EL (cell line): ENCODE results near the gene KHDC3L.

Experiments
- DNase-seq: peaks from one replicate; pipeline ENCODE4 v3.0.0-alpha.2; 2016

The KHDC3L gene, protein sequence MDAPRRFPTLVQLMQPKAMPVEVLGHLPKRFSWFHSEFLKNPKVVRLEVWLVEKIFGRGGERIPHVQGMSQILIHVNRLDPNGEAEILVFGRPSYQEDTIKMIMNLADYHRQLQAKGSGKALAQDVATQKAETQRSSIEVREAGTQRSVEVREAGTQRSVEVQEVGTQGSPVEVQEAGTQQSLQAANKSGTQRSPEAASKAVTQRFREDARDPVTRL

DNA sequence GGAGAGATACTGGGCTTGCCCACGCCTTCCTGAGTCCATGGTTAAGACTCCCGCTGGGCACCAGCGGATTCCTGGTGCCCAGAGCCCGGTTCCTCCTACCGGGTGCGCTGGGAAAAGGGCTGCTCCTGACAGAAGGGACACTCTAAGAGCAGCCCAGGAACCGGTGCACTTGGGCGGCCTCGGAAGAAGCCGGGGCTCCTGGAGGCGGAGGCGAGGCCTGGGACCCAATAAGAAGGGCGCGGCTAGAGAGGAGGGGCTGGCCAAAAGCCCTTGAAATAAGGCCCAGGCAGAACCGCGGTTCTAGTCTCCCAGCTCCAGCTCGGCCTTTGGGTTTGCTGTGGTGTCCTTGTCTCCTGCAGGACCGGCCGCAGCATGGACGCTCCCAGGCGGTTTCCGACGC lies at the start of gene KHDC3L:
Gene KHDC3L (plus strand): TSS at position 301 of the 400 bp plus-strand sequence. CDS start 72 bp downstream, at position 373.
- no peak for DNase-seq

DNA sequence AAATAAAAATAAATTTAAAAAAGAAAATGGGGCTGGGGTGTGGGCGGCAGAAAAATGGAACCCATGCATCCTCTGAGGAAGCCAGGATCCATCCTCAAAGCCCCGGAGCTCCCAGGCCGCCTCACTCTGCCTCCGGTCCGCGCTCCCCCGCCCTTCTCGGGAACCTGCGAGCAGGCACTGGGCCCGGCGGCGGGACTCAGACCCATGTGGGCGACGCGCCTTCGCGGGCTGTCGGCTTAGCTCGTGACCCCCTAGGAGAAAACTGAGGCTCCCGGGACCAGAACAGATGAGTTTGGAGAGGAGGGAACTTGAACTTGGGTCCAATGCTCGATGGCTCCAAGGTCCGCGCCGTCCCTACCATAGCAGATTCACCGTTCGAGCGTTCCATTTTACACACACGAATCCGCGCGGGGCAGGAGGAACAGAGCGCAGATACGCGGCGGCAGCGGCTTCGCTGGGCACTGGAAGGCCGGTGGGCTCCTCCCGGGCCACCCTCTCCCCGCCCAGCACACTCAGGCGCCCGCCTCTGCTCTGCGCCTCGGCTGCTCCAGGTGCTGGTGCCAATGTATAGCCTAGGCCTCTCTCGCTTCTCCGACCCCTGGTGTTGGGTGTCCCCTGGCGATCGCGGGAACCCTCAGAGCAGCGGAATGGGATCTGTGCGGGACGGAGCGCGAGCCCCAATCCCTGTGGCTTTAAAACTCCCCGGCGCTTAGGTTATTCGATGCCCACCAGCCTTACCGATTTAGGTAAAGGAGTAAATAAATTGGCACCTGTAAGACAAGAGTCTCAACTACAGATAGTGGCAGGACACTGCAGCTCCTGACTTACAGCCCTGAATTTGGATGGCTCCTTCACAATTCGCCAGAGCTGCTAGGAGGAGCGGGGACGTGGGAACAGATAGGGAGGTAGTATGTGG lies 47.6 kb upstream of the KHDC3L start:
- DNase-seq, result no peak

DNA sequence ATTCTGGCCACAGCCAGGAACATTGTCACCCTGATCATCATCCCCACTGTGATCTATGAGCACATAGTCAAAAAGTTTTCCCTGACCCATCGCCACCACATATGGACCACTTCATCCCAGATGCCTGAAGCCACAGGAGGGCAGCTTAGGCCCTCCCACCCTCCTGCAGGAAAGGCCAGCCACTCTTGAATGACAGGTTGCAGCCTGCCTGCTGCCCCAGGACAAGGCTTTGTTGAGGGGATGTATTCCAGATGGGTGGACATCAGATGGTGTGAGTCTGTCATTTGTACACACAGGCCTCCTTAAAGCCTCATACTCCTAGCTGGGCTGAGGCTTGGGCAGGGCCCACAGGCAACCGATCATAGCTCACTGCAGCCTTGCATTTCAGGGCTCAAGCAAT lies 39.1 kb upstream of the KHDC3L start:
- no peak for DNase-seq

DNA sequence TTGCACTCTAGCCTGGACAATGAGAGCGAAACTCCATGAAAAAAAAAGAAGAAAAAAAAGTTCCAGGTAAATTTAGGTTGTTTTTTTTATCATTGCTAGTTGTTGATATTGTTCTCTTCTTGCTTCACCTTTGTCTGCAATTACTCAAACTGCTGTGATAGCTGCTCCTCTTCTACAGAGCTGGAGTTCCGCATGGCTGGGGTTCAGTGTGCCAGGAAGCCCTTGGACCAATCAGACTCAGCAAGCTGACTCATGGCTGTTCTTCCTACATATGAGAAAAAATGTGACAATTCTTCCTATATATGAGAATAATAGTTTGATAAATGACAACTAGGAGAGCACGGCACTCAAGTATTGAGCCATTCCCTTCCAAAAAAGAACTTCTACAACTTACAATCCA lies 36.8 kb upstream of the KHDC3L start:
- no peak for DNase-seq

DNA sequence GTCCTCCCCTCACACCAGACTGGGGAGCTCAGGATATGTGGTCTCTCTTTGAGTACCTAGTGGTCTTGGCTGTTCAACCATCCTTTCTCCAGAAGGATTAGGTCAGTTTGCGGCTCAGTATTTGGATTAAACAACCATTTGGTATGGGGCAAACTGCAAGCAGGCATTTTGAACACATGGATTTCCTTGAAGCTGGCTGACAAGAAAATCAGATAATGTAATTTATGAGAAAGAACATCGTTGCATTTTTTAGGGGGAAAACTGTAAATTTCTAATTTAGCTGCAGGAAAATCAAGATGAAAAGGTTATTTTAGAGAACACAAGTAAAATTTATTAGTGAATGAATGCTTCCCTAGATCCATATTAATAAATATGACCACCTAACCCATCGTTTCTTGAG lies 33.7 kb upstream of the KHDC3L start:
- DNase-seq, result no peak

DNA sequence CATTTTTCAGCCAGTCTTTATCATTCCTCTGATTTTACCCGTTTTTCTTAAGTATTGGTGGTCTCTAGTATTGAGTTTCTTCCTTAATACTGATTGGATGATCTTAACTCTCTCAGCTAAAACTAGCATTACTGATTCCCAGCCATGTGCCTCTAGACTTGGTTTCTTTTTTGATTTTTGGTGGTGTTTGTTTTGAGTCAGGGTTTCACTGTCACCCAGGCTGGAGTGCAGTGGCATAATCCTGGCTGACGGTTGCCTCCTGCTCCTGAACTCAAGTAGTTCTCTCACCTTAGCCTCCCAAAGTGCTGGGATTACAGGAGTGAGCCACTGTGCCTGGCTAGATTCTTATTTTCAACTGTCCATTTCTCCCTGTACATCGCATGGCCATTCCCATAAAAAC lies 33.3 kb upstream of the KHDC3L start:
- DNase-seq, result no peak

DNA sequence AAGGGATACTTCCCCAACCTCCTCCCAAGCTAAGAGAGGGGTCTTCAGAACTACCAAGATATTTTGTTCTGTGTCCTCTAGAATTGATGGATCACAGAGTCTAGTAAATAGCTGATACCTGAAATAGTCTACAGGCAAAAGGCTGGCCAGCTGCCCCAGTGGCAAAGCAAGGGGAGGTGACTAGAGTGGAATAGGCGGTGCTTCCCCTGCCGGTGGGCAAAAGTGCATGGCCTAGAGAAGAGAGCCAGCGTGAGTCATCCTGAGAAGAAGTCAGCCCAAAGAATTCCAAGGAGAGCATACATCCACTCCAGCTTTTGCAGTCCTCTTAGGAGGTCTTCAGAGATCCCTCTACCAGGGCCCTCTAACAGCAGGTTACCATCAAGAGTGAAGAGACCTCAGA lies 23.1 kb upstream of the KHDC3L start:
- DNase-seq, result peak; percentile 68

DNA sequence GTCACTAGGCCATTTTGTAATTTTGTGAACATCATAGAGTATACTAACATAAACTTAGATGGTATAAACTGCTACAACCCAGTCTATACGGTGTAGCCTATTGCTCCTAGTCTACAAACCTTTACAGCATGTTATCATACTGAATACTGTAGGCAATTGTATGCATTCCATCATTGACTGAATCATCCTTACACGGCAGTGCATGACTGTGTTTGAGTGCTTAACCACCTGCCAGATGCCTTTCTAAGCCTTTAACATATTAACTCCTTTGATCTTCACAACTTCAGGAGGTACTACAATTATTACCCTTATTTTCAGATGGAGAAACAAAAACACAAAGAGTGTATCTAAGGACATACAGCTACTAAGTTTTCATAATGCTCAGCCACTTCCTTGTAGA lies 22.4 kb upstream of the KHDC3L start:
- DNase-seq, result peak; percentile 42

DNA sequence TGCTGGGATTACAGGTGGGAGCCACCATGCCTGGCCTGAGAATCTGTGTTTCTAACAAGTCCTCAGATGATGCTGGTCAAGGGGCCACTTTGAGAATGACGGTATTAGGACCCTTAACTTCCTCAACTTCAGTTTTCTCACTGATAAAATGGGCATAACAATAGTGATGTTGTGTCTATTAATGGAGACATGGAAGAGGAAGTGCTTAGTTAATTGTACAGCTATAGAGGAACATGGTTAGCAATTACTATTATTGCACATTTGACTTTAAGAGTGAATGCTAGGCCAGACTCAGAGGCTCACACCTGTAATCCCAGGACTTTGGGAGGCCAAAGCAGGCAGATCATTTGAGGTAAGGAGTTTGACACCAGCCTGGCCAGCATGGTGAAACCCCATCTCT lies 21.1 kb upstream of the KHDC3L start:
- DNase-seq, result no peak

DNA sequence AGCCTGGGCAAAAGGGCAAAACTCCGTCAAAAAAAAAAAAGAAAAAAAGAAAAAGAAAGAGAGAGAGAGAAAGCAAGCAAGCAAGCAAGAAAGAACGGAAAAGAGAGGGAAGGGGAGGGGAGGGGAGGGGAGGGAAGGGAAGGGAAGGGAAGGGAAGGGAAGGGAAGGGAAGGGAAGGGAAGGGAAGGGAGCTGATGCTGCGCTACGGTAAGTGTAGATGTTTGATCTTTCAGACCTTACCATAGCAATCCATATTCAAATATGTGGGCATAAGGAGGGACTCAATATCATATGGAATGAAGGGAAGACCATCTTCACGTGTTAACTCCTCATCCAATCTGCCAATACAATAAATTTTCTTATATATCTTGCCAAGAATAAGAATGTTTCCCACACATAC lies 20.3 kb upstream of the KHDC3L start:
- DNase-seq, result no peak

DNA sequence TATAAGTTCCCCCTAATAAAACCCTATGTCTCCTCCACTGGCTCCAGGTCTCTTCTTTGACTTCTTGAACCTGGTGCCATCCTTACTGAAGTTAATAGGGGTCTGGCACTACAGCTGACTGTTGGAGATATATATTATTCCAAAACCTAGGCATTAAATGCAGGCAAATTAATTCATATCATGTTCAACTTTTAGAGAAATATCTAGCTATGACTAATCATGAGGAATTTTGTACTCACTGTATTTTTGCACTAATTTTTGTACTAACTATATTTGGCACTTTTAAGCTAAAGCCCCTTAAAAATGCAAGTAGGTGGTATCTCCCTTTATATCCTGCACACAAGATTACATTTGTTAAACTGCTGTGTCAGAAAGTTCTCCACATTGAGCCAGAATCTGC lies 19.3 kb upstream of the KHDC3L start:
- DNase-seq, result no peak

DNA sequence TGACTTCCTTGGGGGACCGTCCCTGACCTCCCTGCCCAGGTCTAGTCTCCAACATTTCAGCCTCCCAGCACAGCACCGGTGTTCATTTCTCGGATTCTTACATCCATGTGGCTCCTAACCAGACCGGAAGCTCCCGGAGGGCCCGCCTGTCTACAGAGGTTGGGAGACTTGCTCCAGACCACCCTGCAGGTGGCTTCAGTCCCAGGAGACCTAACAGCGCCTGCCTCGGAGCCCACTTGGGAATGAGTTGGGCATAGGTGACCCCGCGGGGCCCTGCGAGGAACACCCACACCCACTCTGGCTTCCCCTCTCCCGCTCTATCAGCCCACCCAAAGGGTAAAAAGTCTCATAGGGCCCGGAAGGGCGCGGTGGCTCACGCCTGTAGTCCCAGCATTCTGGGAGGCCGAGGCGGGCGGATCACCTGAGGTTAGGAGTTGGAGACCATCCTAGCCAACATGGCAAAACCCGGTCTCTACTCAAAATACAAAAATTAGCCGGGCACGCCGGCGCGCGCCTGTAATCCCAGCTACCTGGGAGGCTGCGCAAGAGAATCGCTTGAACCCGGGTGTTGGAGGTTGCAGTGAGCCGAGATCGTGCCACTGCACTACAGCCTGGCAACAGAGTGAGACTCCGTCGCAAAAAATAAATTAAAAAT lies 13.8 kb upstream of the KHDC3L start:
- DNase-seq, result no peak

DNA sequence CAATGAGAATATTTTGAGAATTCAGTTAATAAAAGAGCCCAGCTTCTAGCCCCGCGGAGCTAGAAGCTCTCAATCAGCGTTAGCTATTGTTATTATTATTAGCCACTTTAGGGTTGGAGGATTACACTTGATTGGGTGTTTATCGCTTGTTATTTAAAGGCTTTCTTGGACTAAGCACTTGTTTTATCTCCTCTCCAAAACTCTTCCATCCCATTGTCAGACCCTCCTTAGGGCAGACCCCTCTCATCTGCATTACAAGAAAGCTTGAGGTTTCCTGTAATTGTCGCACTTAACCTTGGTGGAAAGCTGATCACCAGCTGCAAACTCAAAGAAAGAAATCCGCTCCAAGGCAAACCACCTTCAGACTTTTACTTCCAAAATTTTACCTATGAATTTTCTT lies 13.1 kb upstream of the KHDC3L start:
- DNase-seq, result no peak

DNA sequence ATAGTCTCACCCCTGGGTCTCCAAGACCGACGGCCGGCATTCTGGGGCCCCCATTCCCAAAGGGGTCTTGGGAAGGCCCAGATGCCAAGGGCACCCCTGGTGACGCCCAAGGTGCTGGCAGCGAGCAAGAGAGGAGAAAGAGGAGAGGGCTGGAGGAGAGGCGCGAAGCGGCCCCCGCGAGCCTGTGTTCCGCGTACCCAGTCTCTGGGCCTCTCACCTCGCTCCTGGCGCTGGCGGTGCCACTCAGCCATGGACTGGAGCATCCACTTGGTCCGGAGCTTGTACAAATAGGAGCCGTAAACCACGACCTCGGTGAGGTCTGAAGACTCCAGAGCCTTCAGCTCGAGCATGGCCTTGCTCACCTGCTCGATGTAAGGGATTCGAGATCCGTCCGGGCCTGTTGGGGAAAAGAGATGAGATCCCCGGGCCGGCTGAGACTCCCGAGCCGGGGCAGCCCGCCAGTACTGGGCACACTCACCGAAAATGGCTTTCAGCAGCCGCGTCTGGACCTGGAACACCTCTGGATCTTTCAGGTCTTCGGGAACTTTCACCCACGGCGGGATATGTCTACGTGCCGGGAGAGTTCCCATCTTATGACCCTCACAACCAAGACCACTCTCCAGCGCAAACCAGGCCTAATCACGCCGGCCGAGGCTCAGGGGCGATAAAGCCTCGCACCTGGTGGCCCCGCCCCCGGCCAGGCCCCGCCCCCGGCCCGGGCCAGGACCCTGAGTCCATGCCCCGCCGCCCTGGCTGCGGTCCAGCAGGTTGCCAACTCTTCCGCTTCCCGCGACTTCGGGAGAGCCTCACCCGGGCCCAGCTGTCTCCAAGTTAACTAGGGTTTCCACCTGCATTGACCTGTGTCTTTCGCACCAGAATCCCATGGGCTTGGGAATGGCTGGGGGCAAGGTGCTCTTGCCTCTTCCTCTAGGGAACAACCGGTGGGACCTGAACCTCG lies 8.5 kb upstream of the KHDC3L start, which contains the start of gene DPPA5:
Gene DPPA5 (minus strand): TSS at position 641 of the 958 bp plus-strand sequence. CDS start 51 bp downstream, at position 590.
- DNase-seq, result no peak

DNA sequence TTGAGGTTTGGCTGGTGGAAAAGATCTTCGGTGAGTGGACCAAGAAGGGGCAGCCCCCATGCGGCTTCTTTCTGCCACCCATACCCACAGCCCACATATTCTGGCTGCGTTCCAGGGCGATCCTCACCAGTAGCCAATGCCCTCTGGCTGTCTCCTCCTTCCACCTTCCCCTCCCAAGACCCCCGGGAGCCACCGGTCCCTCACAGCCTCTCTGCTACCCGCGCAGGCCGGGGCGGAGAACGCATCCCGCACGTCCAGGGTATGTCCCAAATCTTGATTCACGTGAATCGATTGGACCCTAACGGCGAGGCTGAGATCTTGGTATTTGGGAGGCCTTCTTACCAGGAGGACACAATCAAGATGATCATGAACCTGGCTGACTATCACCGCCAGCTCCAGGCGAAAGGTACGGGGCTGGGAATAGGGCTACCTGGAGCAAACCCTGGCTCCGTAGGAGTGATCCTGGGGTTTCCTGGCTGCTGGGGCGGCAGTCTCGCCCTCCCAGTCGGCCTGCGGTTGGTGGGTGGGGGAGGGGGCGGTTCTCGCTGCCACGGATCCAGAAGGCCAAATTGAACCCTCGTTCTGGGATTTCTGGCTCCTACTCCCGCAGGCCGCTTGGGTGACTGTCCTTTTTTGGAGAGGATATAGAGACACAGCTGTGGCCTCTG lies 545 bp downstream of the KHDC3L start:
- no peak for DNase-seq

DNA sequence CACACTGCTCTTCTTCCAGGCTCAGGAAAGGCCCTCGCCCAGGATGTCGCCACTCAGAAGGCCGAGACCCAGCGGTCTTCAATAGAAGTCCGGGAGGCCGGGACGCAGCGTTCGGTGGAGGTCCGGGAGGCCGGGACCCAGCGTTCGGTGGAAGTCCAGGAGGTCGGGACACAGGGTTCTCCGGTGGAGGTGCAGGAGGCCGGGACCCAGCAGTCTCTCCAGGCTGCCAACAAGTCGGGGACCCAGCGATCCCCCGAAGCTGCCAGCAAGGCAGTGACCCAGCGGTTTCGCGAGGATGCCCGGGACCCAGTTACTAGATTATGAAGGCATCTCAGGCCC lies 1.0 kb downstream of the KHDC3L start:
- DNase-seq, result no peak

DNA sequence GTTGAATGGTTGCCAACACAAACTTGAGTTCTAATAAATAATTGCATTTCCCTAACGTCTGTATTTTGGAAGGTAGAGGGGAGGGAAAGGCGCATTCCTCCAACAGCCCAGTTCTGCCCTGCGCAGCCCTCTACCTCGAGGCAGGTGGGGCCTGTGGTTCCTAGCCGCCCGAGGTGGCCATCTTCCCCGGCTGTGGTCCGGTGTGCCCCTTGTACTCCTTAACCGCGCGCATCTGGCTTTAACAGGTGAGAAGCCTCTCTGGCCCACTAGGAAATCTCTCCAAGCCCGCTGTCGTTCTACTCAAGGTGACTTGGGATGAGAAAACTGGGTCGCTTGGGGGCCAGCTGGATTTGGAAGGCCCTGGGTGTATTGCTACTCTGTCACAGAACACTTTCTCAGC lies 1.7 kb downstream of the KHDC3L start:
- DNase-seq, result no peak

DNA sequence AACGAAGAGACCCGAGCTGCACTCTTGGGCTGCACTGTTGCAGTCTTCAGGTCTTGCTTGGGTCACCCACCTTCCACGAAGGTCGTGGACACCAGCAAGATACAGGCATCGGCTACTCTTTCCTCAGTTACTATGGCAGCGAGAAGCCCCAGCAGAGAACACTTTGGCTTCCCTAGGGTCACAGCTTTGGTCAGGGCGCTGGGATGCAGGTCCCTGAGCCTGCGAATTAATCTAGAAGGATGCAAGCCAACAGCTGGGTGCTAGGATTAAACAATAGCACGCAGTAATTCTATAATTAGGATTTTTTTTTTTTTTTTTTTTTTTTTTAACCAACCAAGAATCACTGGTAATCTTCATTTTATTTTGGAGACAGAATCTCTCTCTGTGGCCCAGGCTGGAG lies 2.1 kb downstream of the KHDC3L start:
- no peak for DNase-seq

DNA sequence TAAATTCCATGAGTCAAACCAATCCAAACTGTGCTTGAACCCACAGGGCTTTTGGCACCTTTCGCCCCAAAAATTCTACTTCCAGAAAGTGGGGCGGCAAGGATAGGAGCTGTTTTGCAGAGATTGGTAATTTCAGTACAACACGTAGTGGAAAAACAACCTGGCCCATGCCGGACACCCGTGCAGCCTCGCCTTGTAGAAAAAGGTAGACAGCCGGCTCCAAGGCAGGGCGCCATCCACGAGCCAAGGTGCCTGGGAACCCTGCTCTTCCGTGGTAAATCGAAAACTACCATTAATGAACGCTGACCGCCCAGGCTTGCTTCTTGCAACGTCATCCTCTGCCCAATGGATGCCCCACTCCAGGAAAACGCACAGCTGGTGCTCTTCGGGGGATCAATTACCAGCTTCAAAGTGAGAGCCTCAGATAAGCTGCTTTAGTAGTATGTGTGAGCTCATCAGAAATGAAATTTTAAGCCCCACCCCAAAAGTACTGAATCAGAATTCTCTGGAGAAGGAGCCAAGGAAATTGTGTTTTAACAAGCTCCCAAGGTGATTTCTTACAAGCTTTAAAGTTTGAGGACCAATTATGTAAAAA lies 5.4 kb downstream of the KHDC3L start:
- DNase-seq, result no peak

DNA sequence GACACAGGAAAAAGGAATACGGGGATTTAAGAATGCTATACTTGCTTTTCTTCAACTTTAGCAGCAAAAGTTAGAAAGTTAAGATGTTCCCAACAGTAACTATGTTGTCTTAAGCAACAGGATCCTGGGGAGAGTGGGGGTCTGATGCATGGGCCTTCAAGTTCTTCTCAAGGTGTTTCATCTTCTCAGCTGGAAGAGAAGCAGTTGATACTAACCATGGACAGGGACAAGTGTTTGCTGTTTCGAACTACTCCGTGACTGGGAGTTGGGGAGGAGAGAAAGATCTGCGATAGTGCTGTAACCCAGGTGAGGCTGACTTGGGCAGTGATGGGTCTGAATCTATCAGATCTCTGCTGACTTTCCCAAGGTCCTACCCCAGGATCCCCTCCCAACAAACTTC lies 6.2 kb downstream of the KHDC3L start:
- DNase-seq, result no peak

DNA sequence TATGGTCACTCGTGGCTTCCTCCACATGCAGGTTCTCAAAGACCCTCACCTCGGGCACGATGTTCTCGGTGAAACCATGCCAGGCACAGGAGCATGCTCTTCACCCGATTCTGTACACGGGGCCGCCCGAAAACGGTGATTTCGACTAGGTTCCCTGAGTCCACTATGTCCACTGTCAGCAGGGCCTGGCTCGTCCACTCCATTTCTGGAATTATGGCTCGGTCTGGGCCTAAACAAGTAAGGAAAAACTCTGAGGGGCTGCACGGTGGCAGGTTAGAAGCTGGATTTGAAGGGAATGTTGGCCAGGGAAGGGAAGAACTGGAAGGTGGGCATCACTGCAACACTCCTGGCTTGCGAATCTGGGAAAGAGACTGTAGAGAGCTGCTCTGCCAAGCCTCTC lies 6.7 kb downstream of the KHDC3L start:
- no peak for DNase-seq

DNA sequence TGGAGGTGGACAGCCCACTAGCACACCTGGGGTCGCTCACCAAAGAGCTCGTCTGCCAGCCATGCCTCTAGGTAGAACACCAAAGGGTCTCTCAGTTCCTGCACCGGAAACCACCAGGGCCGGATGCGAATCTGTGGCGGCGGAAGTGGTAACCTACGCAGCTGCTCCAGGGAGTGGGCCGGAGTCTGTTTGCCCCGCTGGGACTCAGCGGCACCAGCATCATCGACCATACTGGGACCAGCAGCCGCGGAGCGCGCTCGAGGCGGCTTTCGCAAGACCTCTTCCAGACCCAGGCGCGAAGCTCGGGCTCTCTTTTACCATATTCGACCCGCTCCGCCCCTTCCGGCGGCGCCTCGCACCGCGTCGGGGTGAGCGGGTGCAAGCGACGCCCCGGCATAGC lies 7.1 kb downstream of the KHDC3L start, which contains the start of gene OOEP:
Gene OOEP (minus strand): TSS at position 335 of the 400 bp plus-strand sequence. CDS start 105 bp downstream, at position 230.
- no peak for DNase-seq
